GM18870 (cell line): ENCODE data around the gene ZIC4.

Experiments used
- ATAC-seq: cut with Tn5 transposase; IDR thresholded peaks from one replicate; pipeline ENCODE4 v1.9.1; 2021; ENCODE audit warnings: moderate library complexity; ENCODE audit not compliant: unreplicated experiment

Gene ZIC4

DNA sequence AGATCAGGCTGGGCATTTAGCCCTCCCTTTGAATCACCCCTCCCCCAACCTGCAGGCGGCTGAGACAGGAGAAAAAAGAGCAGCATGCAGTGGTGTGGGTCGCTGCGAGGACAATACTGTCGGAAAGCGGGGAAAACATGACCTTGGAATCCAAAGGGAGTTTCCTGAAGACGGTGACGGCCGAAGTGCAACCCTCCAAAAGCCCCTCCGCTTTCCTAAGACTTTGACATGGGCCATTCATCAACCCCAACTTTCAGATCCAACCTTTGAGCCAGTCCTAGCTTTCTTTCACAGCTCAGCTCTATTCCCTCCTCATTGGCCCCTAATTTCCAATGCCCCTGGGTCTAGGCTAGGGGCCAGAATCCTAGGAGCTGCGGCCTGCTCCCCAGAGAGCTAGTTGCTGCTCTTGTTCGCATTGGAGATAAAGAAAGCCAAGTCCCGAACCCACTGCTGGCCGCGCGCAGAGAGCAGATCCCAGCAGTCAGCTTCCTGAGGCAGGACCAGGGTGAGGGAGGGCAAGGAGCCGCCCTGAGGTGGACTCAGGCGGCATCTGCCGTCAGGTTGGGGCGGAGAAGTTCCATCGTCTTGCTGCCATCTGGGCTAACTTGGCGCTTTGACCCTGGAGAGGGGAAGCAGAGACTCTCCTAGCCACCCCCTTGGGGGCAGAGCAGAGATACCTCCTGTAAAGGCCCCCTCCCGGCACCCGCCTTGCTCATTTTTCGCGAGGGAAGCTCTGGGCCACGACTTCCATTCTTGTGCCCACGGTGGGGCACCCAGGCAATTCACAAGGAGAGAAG is 914 bp downstream of the ZIC4 start:
- no peak for ATAC-seq

DNA sequence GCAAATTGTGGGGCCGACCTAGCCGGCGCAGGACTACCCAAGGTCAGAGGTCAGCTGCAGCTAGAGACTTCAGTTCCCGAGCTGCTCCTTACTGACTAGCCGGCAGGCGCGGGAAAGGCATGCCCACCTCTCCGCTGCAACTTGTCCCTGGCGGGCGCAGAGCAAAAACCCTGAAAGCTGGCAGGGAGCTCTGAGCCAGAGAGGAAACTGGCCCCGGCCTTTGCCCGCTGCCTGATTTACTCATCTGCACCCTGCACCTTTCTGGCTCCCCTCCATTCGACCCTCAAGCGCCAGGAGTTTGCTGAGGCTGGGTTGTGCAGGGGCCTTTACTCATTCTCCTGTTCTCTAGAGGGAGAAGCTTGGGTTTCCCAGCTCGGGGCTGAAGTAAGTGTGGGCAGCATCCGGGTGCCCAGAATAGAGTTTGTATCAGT is 1.5 kb downstream of the ZIC4 start:
- ATAC-seq: no peak

DNA sequence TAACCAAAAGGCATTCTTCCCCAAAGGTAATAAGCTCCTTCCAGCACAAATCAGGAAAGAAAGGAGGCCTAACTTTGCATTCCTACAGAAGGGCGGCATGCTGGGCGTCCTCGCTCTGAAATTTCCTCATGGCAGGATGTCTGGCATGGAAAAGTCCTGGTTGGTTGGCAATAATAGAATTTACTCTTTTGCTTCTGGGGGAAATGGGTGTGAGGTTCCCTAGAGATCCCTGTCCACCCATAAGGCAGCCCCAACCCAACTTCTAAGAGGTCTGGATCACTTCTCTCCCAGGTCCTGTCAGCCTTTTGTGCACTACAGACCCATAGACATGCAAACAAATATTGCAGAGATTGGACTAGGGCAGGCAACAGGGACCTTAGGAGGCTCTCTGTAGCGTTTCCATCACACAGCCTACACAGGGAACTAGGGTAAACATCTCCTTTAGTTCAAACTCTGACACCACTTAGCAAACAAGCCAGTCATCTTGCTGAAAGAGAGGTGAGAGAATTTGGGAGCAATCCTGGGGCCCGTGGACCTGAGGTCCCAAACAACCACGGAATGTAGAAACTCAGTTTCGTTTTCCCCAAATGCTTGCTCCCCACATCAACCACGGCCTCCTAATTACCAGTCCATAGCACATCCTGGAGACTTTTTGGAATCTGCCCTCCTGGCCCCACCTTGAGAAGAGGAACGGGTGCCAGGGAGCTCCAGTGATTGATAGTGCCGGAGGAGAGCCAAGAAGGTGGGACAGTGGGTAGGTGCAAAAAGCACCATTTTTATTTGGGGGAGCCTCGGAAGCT is 2.1 kb downstream of the ZIC4 start:
- no peak for ATAC-seq

DNA sequence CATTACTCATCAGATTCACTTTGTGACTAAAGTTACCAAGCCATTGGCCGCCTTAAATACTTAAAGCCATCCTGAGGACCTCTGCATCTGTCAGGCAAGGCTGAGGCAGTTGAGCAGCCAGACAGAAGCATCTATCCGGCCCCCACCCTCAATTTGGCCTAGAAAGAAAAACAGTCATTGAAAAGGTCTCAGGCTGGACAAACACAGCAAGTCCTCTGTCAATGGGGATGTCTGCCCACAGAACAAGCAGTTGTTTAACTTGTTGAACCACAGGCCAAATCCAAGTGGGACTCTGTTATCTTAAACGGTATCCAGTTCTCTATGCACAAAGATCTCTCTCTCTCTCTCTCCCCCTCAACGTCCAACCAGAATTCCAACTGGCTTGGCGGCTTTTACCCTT is 2.8 kb downstream of the ZIC4 start:
- ATAC-seq: no peak

DNA sequence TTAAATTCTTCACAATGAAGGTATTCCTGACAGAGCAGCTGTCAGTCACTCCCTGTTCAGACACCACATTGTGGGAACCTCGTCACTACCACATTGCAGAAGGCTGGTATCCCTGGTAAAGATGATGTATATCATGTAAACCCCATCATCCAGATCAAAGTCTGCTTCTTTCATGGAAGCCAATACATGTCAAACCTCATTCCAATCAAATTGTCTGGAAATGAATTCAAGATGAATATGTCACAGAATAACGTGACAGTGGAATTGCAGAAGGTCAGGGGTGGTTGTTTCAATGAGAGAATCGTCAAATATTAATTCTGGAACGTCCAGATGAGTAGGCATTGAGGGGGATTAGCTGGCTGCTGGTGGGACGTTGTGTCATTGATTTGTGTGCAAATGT is 4.2 kb downstream of the ZIC4 start:
- ATAC-seq: no peak

DNA sequence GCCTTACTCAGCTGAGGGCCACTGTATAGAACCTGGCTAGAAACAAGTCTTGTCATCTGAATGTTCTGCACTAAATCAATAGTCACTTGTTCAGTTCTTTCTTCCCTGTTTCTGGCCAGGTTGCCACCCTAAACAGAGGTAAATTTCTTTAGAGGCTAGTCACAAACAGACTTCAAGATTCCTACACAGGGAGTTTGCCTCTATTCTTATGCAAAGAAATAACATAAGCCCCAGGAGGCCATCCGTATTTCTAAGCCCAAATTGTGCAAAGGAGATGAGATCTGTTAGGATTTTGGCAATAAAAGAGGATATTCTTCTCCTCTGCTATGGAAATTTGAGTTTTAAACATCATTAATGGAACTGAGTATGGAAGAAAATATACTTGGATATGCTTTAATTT is 4.9 kb downstream of the ZIC4 start:
- ATAC-seq: no peak

DNA sequence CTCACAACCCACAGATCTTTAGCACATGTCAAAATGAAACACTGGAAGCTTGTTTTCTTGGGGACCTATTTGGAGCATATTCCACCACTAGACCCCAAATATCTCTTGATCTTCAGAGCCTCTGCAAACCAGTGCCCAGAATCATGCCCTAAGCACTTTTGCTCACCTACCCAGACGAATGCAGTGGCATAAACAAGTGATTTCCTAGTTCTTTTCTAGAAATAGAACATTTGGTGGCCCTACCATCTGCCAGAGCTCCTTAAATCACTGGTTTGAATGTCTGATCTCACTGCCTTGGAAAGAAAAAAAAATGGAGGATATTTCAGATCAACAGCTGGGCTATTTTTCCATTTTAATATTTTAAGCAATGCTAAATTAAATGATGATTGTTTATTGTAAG is 5.3 kb downstream of the ZIC4 start:
- no peak for ATAC-seq

DNA sequence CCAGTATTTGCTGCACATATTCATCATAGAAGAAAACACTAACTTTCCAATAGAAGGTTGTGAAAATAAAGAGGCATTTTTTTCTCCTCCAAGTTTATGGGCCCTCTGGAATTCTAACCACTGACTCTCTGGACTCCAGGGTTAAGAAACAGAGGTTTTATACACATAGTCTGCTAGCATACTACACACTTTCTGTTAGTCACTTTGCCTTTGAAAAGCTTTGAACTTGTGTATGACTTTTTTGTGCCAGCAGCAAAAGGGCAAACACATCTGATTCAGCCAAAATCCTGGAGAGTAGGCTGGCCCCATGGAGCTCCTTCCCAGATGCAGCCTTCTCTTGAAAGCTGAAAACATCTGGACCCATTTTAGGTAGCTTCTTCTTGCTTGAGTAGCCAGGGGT is 6.2 kb downstream of the ZIC4 start:
- no peak for ATAC-seq

DNA sequence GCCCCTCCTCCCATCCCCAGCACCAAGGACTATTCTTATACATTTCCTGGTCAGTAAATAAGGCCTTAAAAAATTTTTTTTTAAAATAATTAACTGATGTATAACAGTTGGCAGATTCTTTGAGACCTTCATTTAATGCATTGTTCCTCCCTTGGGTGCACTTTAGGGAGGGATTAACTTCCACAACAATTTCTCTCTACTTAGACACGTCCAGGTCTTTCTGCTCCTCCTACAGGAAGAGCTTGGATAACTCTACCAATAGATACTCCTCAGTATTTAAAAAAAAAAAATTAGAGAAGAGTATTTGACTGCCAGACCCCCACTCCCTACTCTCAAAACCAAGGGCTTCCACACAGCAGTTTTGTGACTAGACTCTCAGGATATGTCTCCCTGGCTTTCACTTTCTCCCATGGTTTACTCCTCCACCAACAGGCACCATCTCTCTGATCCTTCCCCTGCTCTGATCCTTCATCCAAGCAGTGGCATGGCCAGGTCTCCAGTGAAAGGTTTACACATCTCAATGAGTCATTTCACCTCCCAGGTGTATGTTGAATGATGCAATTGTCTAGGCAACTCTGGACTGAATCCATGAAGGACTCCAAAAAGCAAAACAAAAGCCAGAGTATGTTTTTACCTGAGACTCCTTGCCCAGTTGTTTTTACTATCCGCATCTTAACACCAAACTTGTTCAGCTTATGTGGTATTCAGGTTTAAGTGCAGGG is 7.4 kb downstream of the ZIC4 start:
- no peak for ATAC-seq

DNA sequence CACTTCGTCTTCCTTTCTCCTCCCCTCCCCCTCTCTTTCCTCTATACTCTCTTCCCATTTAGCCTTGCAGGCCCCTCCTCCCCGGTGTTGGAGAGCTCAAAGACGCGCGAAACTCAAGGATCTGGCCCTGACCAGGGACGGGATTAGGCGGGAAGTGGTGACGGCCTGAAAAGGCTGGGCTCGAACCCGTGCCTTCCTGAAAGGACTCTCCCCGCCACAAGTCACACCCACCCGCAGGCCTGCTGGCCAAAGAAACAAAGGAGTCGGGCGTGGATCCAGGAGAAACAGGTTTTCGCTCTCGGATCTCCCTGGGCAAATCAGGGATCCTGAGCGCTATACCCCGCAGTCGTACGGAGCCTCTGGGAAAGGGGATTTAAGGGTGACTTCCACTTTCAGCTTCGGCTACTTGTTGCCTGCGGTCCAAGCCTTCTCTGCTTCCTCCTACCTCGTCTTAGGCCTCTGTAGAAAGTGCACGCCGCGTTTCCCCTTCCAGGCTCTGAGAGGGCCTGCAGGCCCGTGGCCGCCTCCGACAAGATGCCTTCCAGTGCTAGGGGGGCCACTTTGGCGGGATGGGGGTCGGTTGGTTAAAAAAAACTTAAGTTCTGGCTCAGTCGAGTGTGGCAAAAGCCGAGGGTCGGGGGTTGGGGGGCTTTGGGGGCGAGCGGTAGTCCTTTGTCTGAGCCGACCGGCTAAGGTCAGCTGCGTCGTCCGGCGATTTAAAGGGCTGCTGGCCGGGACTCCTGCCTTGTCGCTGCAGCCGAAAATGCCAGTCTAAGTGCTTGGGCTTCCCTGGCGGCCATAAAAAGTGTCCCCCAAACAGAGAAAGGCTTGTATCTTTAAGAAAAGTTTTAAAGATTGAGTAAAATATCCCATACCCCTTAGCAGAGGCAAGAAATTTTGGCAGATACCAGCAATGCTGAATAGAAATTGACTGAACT is 8.2 kb downstream of the ZIC4 start:
- ATAC-seq: no peak

DNA sequence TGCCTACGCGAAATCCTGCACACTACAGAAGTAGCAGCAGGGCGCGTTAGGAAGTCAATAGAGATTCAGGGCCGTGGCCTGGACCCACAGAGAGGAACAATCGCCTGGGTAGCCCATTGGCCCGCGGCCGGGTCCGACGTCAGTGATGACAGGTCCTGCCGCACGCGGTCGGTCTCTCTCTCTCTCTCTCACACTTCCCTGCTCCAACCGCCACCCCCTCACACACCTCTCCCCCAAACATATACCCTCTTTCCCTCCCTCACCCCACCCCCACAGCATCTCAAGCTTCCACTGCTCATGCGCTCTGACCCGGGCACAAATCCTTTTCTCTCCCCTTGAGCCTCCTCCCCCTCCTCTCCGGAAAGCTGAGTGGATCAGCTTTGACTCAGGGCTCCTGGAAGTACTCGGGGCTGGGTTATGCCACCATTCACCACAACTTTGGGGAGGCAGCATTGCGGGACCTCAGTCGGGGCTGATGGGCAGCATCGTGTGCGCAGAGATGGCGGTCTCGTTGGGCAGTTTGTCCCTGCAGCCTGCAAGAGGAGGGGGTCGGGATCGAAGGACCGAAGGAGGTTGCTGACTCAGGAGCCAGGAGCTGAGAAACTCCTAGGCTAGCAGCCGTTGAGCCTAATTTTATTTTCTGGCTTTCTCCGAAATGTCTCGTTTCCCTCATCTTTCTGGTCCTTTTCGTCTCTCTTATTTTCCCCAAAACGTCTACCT is 9.0 kb downstream of the ZIC4 start:
- no peak for ATAC-seq

DNA sequence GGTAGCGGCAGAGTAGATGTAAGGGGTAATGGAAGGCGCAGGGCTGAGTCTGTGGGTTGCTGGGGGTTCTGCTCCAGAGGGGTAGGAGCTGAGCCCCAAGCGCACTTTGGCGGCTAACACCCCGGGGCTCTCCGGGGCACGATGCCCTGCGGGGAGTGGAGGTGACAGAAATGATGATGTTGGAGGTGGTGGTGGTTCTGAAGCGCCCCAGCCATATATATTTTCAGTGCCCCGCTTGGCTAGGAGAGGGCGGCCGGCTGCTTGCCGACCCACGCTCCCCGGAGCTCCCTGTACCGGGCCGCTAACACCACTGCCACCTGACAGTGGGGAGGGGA is 9.7 kb downstream of the ZIC4 start:
- ATAC-seq: no peak

DNA sequence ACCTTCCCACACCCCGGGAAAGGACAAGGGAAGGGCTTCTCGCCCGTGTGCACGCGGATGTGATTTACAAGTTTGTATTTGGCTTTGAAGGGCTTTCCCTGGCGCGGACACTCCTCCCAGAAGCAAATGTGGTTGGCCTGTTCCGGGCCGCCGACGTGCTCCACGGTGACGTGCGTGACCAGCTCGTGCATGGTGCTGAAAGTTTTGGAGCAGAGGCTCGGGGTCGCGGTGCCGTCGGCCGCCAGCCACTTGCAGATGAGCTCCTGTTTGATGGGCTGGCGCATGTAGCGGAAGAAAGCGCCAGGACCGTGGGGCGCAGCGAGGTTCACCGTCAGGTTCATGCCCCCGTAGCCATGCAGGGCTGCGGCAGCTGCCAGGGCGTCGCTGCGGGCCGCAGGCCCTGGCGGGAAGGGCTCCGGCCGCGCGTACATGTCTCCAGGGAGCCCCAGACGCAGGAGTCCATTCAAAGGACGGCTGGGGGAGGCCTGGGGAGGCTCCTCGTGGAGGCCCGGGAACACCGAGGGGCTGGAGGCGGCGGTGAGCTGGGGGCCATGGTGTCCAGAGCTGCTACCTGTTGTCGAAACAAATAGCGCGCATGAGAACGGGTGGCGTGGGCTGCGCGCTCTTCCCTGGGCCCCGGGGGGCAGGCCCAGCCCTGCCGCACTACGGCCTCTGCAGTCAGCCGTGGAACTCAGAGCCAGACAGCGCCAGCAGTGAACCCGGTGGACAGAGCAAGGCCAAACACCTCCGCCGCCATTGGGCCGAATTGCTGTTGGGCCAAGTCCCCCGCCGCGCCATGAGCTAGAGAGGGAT is 10.2 kb downstream of the ZIC4 start:
- no peak for ATAC-seq

DNA sequence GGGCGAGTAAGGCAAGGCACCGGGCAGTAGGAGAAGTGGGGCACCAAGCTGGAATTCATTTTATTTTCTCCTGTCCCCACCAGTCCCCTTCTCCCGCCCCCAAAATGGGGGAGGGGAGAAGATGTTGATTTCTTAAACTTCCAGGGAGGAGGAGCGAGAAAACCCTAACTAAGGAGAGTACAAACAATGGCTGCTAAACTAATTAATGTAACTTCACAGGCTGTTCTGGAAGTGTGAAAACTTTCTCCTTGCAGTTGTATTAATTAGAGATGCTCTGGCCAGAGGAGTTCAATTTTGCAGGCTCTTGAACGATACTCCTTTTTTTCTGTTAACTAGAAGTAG is 11.5 kb downstream of the ZIC4 start:
- no peak for ATAC-seq

DNA sequence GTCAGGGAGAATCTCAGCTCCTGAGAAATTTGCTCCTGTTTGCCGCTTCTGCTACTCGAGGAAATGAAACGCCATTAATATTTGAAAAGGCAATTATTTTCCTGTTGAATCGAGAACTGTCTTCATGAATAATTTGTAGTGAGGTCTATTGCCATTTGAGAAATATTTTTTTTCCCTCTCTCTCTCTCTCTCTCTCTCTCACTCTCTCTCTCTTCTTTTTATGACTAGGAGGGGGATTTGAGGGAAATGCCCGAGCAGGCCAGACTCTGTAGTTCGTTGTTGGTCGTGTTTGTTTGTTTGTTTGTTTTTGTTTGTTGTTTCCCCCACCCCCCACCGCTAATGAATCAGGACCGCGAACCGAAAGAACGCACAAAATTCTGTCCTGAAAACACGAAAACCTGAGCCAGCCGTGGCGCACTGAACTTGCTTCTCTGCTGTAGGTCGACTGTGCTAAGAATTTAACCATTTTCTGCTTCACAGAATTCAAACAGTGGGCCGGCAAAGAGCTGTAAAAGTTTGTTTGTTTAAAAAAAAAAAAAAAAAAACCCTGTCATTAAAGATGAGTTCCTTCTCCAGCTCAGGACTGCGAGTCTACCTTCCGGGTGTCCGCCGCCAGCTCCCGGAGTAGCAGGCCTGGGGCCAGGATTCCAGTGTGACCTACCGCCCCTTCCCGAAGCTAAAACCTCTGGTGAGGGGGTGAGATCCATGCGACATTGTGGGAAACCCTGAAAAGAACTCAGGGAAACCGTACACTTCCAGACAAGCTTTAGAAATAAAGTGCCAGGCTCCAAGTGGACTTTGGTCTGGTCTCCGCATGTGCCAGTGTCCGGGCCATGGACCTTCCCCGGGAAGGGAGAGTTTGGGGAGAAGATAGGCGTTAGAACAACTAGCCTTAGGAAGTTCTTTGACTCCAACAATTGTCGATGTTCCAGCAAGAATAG is 12.1 kb downstream of the ZIC4 start:
- ATAC-seq: no peak

DNA sequence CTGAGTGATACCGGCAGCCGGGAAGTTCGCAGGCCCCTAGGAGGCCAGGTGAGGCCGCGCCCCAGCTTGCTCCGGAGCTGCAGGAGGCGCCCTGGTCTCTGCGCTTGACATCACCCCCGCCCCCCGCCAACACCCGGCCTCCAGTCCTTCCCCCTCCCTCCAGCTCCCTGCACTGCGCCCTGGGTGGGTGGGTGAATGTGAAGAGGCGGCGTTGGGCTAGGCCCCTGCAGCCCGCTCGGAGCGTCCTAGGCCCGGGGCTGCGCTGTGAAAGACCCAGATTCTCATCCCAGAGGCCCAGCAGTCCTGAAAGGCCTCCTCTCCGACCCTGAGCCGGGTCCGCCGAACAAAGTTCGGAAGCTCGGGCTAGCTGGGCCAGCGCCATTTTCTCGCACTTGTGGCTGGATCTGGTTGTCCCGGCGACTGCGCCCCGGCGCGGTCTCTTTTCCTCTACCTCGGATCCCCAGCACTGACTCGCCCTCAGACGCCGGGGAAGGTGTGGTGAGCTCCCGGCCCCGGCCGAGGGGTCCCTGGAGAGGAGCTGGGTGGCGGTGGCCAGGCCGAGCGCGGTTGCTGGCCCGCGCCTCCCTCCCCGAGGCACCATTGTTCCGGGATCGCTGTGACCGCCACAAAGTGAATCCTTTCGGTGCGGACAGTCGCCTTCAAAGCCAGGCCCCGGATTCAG is 12.9 kb downstream of the ZIC4 start:
- ATAC-seq: no peak

DNA sequence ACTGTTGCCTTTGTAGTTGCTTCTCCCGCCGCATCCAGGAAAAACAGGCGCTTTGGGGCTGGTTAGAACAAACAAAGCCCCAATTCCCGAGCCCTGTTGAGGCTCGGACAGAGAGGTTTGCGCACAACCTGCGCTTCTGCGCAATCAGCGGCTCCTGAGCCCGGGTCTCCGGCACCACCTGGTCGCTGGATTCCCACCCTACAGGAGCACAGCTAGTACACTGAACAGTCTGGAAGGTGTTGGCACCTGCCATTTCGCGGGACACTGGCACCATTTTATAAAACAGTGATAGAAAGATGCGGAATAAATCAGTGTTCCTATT is 13.8 kb downstream of the ZIC4 start:
- ATAC-seq: no peak
